GM12878 (cell line): Measurements from ENCODE around the gene NME7. TPM values are rescaled to one million over a fixed set of nuclear protein-coding genes. Genes with fewer than 3 reads are reported as not detected.

Source experiments
- ATAC-seq: fragments of 200-7000 bp; cut with Tn5 transposase; 3 replicates; pipeline ENCODE4 v1.9.1; 2020; ENCODE audit warnings: mild to moderate bottlenecking, moderate library complexity
- BruUV-seq: library from RNA; stranded (reverse); fragments of 400-500 nt; replicated peaks from 2 replicates; lab custom pipeline; 2021; lab: Mats Ljungman, UMichigan
- CTCF ChIA-PET: fragments of 300-600 bp; sonication (Branson Sonifier 250); formaldehyde crosslinking; extraction: SDS; loops from one replicate; lab custom pipeline; 2021; ENCODE audit warnings: inconsistent platforms; lab: Yijun Ruan, JAX
- POLR2A ChIA-PET: fragments of 350-600 bp; formaldehyde crosslinking; extraction: SDS; loops from one replicate; lab custom pipeline; 2021; ENCODE audit warnings: inconsistent platforms; lab: Charles Lee
- RAD21 ChIA-PET: fragments of 300-600 bp; sonication (Branson Sonifier 250); formaldehyde crosslinking; loops from one replicate; lab custom pipeline; 2023; ENCODE audit warnings: antibody characterized with exemption; ENCODE audit not compliant: unreplicated experiment; lab: Charles Lee
- SMC1A ChIA-PET: fragments of 300-600 bp; sonication (Branson Sonifier 250); formaldehyde crosslinking; loops from one replicate; lab custom pipeline; 2023; ENCODE audit not compliant: unreplicated experiment, uncharacterized antibody; lab: Charles Lee
- DNase-seq: peaks from one replicate; pipeline ENCODE4 v3.0.0-alpha.2; 2011; ENCODE audit warnings: low read depth, low spot score
- FAIRE-seq: peaks from 3 replicates; lab custom pipeline; 2011; peaks lifted over from hg19 to GRCh38; lab: Jason Lieb, UNC
- H2AFZ ChIP-seq: 2 replicates; pipeline ENCODE4 v1.6.0; 2011; ENCODE audit warnings: low read depth, low read length, control low read depth; ENCODE audit not compliant: control insufficient read depth
- H3K27ac ChIP-seq: 2 replicates; pipeline ENCODE4 v1.5.1; 2011; ENCODE audit warnings: control low read depth; ENCODE audit not compliant: control insufficient read depth, insufficient read depth
- H3K27me3 ChIP-seq, 2 experiments: replicated peaks in 1 of 2; 2 replicates each; pipeline versions ENCODE4 v1.6.0 to v1.6.1; 2011; ENCODE audit warnings: low read length in 1 of 2; ENCODE audit not compliant: control insufficient read depth in 2 of 2, insufficient read depth in 2 of 2
- H3K36me3 ChIP-seq, 2 experiments: 2 replicates each; pipeline ENCODE4 v1.5.1; 2011; ENCODE audit warnings: low read length in 1 of 2; ENCODE audit not compliant: control insufficient read depth in 2 of 2, insufficient read depth in 2 of 2
- H3K4me1 ChIP-seq: 2 replicates; pipeline ENCODE4 v1.6.1; 2011; ENCODE audit warnings: mild to moderate bottlenecking, low read length, moderate library complexity, mixed read lengths; ENCODE audit not compliant: control insufficient read depth, insufficient read depth
- H3K4me2 ChIP-seq: 2 replicates; pipeline ENCODE4 v1.6.0; 2011; ENCODE audit warnings: control low read depth; ENCODE audit not compliant: control insufficient read depth, insufficient read depth
- H3K4me3 ChIP-seq: fragments of 200-600 bp; sonication (generic); 2 replicates; pipeline ENCODE4 v1.5.1; 2016
- H3K79me2 ChIP-seq: 2 replicates; pipeline ENCODE4 v1.6.0; 2011; ENCODE audit warnings: low read length; ENCODE audit not compliant: control insufficient read depth, insufficient read depth
- H3K9ac ChIP-seq: 2 replicates; pipeline ENCODE4 v1.8.0; 2011; ENCODE audit warnings: low read length, control low read depth, mixed read lengths; ENCODE audit not compliant: control insufficient read depth, insufficient read depth
- H3K9me3 ChIP-seq: replicated peaks from 3 replicates; pipeline ENCODE4 v1.5.1; 2011; ENCODE audit warnings: mild to moderate bottlenecking, low read length; ENCODE audit not compliant: control insufficient read depth, insufficient read depth
- H4K20me1 ChIP-seq: 2 replicates; pipeline ENCODE4 v1.6.0; 2011; ENCODE audit not compliant: control insufficient read depth, insufficient read depth
- ASH2L ChIP-seq: fragments of 300-600, 200-600 bp; sonication (generic); IDR thresholded peaks from 2 replicates; pipeline ENCODE4 v1.6.1; 2017; ENCODE audit warnings: low read depth, mild to moderate bottlenecking, borderline replicate concordance
- BCLAF1 ChIP-seq: fragments of 450-650 bp; IDR thresholded peaks from 2 replicates; pipeline ENCODE4 v1.6.1; 2017; ENCODE audit warnings: antibody characterized with exemption, mild to moderate bottlenecking, moderate library complexity
- CBFB ChIP-seq: IDR thresholded peaks from 2 replicates; pipeline ENCODE4 v1.6.1; 2016; ENCODE audit warnings: antibody characterized with exemption, low read depth
- CEBPB ChIP-seq, 2 experiments: fragments of 150-350 bp in 1 of 2; IDR thresholded peaks; 2 replicates each; pipeline ENCODE4 v1.6.1; 2012 to 2014; ENCODE audit warnings: low read depth in 2 of 2, low read length in 2 of 2, borderline replicate concordance in 1 of 2, inconsistent platforms in 1 of 2
- E2F4 ChIP-seq: IDR thresholded peaks from 2 replicates; pipeline ENCODE4 v1.6.1; 2012; ENCODE audit warnings: low read depth, low read length, improper control_type of control experiment
- EED ChIP-seq: sonication (generic); IDR thresholded peaks from 2 replicates; pipeline ENCODE4 v1.6.1; 2016; ENCODE audit warnings: antibody characterized with exemption, low read depth
- HCFC1 ChIP-seq: fragments of 150-350 bp; IDR thresholded peaks from 2 replicates; pipeline ENCODE4 v1.6.1; 2014; ENCODE audit warnings: low read length
- JUNB ChIP-seq: IDR thresholded peaks from 2 replicates; pipeline ENCODE4 v1.6.1; 2016; ENCODE audit warnings: antibody characterized with exemption, mild to moderate bottlenecking
- MEF2B ChIP-seq: fragments of 450-650 bp; IDR thresholded peaks from 2 replicates; pipeline ENCODE4 v1.6.1; 2018; ENCODE audit warnings: mild to moderate bottlenecking, moderate library complexity; ENCODE audit not compliant: partially characterized antibody, poor library complexity, severe bottlenecking
- PML ChIP-seq: IDR thresholded peaks from 2 replicates; pipeline ENCODE4 v1.6.1; 2012; ENCODE audit warnings: low read length, inconsistent platforms
- RAD51 ChIP-seq: fragments of 450-650 bp; IDR thresholded peaks from 2 replicates; pipeline ENCODE4 v1.6.1; 2016; ENCODE audit warnings: moderate library complexity, mild to moderate bottlenecking, inconsistent platforms
- RFX5 ChIP-seq: IDR thresholded peaks from 2 replicates; pipeline ENCODE4 v1.6.1; 2011; ENCODE audit warnings: low read depth, low read length, improper control_type of control experiment
- SUPT20H ChIP-seq: IDR thresholded peaks from 2 replicates; pipeline ENCODE4 v1.6.1; 2011; ENCODE audit warnings: low read depth, mild to moderate bottlenecking, low read length, moderate library complexity, borderline replicate concordance; ENCODE audit not compliant: control insufficient read depth
- USF1 ChIP-seq: IDR thresholded peaks from 2 replicates; pipeline ENCODE4 v1.6.1; 2011; ENCODE audit warnings: borderline replicate concordance, low read depth, mild to moderate bottlenecking, moderate library complexity, mixed read lengths, low read length; ENCODE audit not compliant: insufficient read depth; ENCODE audit errors: extremely low read length
- USF2 ChIP-seq: IDR thresholded peaks from 2 replicates; pipeline ENCODE4 v1.6.1; 2011; ENCODE audit warnings: low read depth, low read length, improper control_type of control experiment, borderline replicate concordance
- ZNF274 ChIP-seq: IDR thresholded peaks from one replicate; pipeline ENCODE4 v1.8.0; 2011; ENCODE audit not compliant: insufficient read length, insufficient read depth
- WGBS: methylation state at CpG from one replicate; pipeline ENCODE4 v1.1.6; 2016; ENCODE audit warnings: low lambda C conversion rate; ENCODE audit not compliant: insufficient replicate concordance, insufficient coverage; ENCODE audit errors: missing lambda C conversion rate; 5-methylcytosine and 5-hydroxymethylcytosine counted together
- in situ Hi-C: fragments of 300-500 bp; cut with MboI; formaldehyde crosslinking; loops from 9 replicates; pipeline ENCODE4 v1.14.3; 2018; ENCODE audit warnings: mixed read lengths
- intact Hi-C: fragments of 100-400 bp; cut with micrococcal nuclease; formaldehyde crosslinking; loops from one replicate; pipeline ENCODE4 v1.14.2; 2022; ENCODE audit not compliant: unreplicated experiment
- polyA plus RNA-seq, 11 experiments: library from polyadenylated mRNA; depleted of rRNA in 4 of 11; unstranded in 6 of 11; stranded (reverse) in 5 of 11; fragments of >200 nt; fragmentation: Nextera tagmentation in 4 of 11; fragmentation: Illumina TruSeq in 1 of 11; extraction: Ambion mirVana in 4 of 11; extraction: Trizol in 1 of 11; gene quantifications; 1 replicate in 1 of 11; 2 replicates in 10 of 11; pipeline versions ENCODE4 v1.2.1 to v1.2.3, GENCODE V29; 2011 to 2016; ENCODE audit warnings: inconsistent platforms in 2 of 11, missing spikeins in 2 of 11, low read depth in 1 of 11
- total RNA-seq, 4 experiments: library from RNA; depleted of rRNA in 3 of 4; stranded (reverse); fragments of >200 nt in 3 of 4; fragmentation: Illumina TruSeq in 1 of 4; extraction: Trizol in 1 of 4; gene quantifications; 2 replicates each; pipeline versions ENCODE4 v1.2.1 to v1.2.3, GENCODE V29; 2013 to 2021

Gene NME7
- total and polyA plus RNA-seq, 10 of the 15 experiments (the other 5 are each of a cell fraction or from before 2014, with no cell fraction given), result 1.5 to 15.6 (median 7.2) TPM

- TF ChIP-seq USF1, result no peak
- TF ChIP-seq ZNF274, result no peak
These were observed 262.5 kb downstream of the NME7 start (continued) for GRCh38 chr1:169105087-169105433.

- FAIRE-seq, result no peak
- WGBS, result 32% methylated on average over 6 of the region's 6 CpGs
- Histone ChIP-seq H3K27ac (no peak overlapping the region), H3K9ac (no peak overlapping the region), H3K9me3 (no peaks in the 10 kb centered on the region), H2AFZ (no peak overlapping the region), H3K79me2 (peaks cover 5% of the 10 kb centered on the region), H3K27me3 (peaks cover 2 to 6% of the 10 kb centered on the region in 2 experiments; a peak in 2 of 4 replicates), H3K4me2 (no peak overlapping the region), H3K4me3 (no peak overlapping the region), H3K4me1 (peaks cover 5% of the 10 kb centered on the region; the same call in 1 of the 2 replicates), H3K36me3 (no peaks in the 10 kb centered on the region), H4K20me1 (no peaks in the 10 kb centered on the region)
- CTCF ChIA-PET, result interaction anchor here (0.6 to 9.6 kb wide), 6 partner anchors 9 to 466 kb away, joined by 3 to 100 read pairs (median 3); no protein-coding TSS in a partner anchor
- POLR2A ChIA-PET, result interaction anchor here (1.3 to 1.6 kb wide), 4 partner anchors 8 to 78 kb away, joined by 3 to 4 read pairs (median 4); no protein-coding TSS in a partner anchor
- in situ Hi-C loops, result no loop called here
- SMC1A ChIA-PET, result interaction anchor here (0.9 to 15.1 kb wide), 10 partner anchors 10 to 467 kb away, joined by 3 to 188 read pairs (median 4); no protein-coding TSS in a partner anchor
- RAD21 ChIA-PET, result interaction anchor here (0.6 to 2.3 kb wide), 10 partner anchors 10 to 485 kb away, joined by 3 to 9 read pairs (median 4); no protein-coding TSS in a partner anchor
- ATAC-seq, result no peak
- intact Hi-C loops, result no loop called here
- no TSS peak for BruUV-seq
- no peak for DNase-seq
- no peak for TF ChIP-seq EED
- no peak for TF ChIP-seq HCFC1
- TF ChIP-seq USF2, result no peak
- TF ChIP-seq MEF2B, result no peak
- TF ChIP-seq PML, result no peak
- TF ChIP-seq JUNB, result no peak
- no peak for TF ChIP-seq SUPT20H
- no peak for TF ChIP-seq RAD51
- TF ChIP-seq ASH2L, result no peak
- no peak for TF ChIP-seq CEBPB (IDR thresholded peaks at IDR 0.05; ENCODE audit: borderline replicate concordance in 1 of 2, low read depth in 2 of 2, low read length in 2 of 2)
- TF ChIP-seq BCLAF1, result no peak
- TF ChIP-seq RFX5, result no peak
- TF ChIP-seq E2F4, result no peak
- TF ChIP-seq CBFB, result no peak
These were observed 264.1 kb downstream of the NME7 start for GRCh38 chr1:169103480-169103893.
